ENCODE measurements around the gene DNASE2.

DNA sequence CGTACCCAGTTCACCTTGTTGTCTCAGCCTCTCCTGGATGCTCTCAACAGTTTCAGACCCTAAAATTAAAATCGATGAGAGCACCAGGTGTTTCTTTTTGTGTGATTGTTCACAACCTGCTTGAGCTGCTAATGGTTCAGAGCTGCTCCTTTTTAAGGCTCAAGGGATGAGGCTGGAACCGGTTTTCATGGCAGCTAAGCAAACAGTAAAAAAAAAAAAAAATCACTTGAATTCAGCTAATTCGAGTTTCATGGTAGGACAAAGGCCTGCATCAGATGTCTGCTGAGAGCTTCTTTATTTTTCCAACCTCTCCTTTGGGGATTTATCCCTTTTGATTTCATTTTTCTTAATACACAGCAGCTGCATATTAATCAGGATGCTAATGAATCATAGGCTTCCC lies 31.3 kb upstream of the DNASE2 start:
- TF ChIP-seq, protein P1, sequence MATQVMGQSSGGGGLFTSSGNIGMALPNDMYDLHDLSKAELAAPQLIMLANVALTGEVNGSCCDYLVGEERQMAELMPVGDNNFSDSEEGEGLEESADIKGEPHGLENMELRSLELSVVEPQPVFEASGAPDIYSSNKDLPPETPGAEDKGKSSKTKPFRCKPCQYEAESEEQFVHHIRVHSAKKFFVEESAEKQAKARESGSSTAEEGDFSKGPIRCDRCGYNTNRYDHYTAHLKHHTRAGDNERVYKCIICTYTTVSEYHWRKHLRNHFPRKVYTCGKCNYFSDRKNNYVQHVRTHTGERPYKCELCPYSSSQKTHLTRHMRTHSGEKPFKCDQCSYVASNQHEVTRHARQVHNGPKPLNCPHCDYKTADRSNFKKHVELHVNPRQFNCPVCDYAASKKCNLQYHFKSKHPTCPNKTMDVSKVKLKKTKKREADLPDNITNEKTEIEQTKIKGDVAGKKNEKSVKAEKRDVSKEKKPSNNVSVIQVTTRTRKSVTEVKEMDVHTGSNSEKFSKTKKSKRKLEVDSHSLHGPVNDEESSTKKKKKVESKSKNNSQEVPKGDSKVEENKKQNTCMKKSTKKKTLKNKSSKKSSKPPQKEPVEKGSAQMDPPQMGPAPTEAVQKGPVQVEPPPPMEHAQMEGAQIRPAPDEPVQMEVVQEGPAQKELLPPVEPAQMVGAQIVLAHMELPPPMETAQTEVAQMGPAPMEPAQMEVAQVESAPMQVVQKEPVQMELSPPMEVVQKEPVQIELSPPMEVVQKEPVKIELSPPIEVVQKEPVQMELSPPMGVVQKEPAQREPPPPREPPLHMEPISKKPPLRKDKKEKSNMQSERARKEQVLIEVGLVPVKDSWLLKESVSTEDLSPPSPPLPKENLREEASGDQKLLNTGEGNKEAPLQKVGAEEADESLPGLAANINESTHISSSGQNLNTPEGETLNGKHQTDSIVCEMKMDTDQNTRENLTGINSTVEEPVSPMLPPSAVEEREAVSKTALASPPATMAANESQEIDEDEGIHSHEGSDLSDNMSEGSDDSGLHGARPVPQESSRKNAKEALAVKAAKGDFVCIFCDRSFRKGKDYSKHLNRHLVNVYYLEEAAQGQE (IDR thresholded peaks at IDR 0.05; ENCODE audit: low read depth) = no peak
- TF ChIP-seq CEBPB (IDR thresholded peaks at IDR 0.05) (no peak), YY1 (IDR thresholded peaks at IDR 0.05; ENCODE audit: low read depth) (no peak), TCF12 (IDR thresholded peaks at IDR 0.05; ENCODE audit: low read depth) (no peak), EP300 (IDR thresholded peaks at IDR 0.05; ENCODE audit: borderline replicate concordance) (no peak)
